GM21528 (cell line): Measurements from ENCODE around the gene TBRG4.
"Not testable (repeated sequence)": the region's sequence is repeated elsewhere in the genome, so short reads cannot be mapped to it uniquely, and the experiment has no call there.

Experiments
- ATAC-seq: cut with Tn5 transposase; IDR thresholded peaks from one replicate; pipeline ENCODE4 v1.9.1; 2021; ENCODE audit warnings: mild to moderate bottlenecking, moderate library complexity; ENCODE audit not compliant: unreplicated experiment, low FRiP score

TBRG4 gene

DNA sequence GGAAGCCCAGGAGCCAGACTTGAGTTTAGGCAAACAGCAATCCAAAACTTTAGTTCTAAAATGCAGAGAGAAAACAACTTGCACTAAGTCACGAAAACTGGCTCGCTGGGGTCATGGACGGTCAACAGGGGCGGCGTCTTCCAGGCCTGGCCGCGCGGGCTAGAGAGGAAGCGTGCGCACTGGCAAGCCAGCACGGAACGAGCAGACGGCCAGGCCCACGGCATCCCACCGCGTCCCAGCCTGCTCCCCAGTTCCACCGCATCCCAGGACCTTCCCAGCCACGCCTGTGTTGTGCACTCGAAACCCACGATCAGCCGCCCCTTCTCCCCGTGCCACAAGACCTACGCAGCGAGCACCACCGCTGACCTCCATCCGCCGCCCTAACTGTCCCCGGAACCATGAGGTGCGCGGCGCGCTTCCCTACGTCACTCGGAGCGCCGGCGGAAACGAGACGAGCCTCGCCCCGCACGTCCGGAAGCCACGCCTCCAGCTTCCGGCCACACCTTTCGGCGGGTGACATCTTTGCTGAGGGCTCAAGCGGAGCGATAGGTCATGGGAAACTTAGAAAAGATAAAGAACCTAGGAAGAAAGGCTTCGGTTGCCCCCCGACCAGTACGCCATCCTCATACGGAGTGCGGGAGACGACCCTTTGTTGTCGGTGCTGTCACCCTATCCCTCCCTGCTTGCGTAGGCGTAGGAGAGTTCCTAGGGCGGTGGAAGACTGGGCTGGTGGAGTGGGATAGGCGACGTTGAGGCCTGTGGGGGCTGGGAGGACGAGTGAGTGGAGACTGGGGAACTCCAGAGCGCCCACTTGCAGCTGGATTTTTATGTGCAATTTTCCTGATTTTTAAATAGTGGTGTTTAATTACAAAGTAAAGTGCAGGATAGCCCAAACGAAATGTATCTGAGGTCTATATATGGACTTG, at the start of gene TBRG4:
Gene TBRG4, minus strand, starts transcription at position 400 of the 926 bp plus-strand sequence. CDS start 2,460 bp downstream, outside the sequence.
- ATAC-seq, result peak; percentile 93

- no peak for ATAC-seq
Measured at GRCh38 chr7:45161138-45161537, 49.6 kb upstream of the TBRG4 start.

- ATAC-seq, result no peak
Measured at GRCh38 chr7:45160417-45160881, 49.0 kb upstream of the TBRG4 start.

GRCh38 chr7:45159296-45159695, 47.8 kb upstream of the TBRG4 start:
- ATAC-seq, result no peak

DNA sequence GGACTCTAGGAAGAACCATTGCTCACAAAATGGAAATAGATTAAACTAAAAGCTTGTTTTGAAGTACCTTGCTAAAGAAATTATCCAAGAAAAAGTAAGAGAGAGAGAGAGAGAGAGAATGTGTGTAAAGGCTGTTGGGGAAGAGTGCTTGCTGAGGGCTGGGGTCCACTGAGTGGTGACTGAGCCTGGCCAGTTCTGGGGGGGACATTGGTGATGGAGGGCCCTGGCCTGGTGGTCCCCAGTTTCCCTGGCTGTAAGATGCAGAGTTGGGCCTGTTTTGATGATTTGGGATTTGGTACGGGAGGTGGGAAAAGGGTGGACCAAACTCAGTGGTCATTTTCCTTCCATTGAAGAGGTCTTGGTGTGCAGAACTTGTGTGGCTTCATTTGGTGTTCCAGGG, 47.0 kb upstream of the TBRG4 start:
- ATAC-seq, result no peak

GRCh38 chr7:45157653-45158401, 46.3 kb upstream of the TBRG4 start, which contains the start of gene RAMP3:
Gene RAMP3, plus strand, starts transcription at chr7:45157791. Its CDS starts 38 bp downstream, at chr7:45157829.
- no peak for ATAC-seq

GRCh38 chr7:45157286-45157652, 45.8 kb upstream of the TBRG4 start:
- no peak for ATAC-seq

DNA sequence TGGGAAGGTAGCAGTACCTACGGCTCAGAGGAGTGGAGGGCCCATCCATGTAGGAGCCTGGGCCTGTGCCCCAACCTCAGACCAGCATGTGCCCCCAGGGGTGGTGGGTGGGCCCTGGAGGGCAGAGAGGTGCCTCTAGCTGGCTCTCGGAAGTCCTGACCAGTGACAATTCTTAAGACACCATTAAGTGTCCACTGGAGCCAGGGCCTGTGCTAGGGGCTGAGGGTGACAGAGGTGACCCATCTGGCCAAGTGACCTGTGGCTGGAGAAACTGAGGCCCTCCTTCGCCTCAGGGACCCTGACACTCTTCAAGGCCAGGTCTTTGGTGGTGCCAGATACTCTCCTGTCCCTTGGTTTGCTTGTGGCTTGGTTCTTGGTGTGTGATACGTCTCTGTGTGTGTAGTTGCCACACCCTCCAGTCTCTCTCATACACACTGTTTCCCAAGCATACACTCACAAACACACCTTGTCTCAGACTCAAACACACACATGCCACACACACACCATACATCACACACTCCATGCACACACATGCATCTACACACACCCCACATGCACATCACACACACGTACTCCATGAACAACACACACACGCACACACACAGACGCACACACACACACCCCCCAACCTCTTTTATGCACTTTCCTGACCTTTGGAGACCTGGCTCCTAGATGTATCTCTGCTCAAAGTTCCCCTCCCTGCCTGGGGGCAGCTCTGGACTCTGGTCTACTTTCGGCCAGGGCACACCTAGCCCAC, 45.2 kb upstream of the TBRG4 start:
- no peak for ATAC-seq

- ATAC-seq, result no peak
Measured at GRCh38 chr7:45155941-45156340, 44.4 kb upstream of the TBRG4 start.

- no peak for ATAC-seq
Measured at GRCh38 chr7:45155357-45155900, 43.9 kb upstream of the TBRG4 start.

DNA sequence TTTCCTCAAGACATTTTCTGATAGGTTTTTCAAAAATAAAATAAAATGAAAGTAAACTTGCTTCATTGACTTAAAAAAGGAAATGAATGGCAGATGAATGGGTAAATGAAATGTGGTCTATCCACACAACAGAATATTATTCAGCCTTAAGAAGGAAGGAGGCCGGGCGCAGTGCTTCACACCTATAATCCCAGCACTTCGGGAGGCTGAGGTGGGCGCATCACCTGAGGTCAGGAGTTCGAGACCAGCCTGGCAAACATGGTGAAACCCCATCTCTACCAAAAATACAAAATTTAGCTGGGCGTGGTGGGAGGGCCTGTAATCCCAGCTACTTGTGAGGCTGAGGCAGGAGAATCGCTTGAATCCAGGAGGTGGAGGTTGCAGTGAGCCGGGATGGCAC, 42.4 kb upstream of the TBRG4 start:
- ATAC-seq, result not testable (repeated sequence)

GRCh38 chr7:45153233-45153632, 41.7 kb upstream of the TBRG4 start:
- ATAC-seq, result no peak

DNA sequence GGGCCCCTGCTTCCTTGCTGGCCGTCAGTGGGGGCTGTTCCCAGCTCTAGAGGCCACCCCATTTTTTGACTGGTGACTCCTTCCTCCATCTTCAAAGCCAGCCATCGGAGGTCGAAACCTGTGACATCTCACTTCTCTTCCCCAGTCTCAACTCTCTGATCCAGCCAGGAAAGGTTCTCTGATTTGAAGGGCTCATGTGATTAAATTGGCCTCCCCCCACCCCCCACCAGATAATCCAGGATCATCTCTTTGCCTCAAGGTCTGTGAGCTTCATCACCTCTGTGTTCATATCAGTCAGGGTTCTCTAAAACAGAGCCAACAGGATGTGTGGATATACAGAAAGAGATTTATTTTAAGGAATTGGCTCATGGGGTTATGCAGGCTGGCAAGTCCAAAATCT, 40.5 kb upstream of the TBRG4 start:
- ATAC-seq, result no peak

GRCh38 chr7:45151131-45151684, 39.7 kb upstream of the TBRG4 start:
- no peak for ATAC-seq

DNA sequence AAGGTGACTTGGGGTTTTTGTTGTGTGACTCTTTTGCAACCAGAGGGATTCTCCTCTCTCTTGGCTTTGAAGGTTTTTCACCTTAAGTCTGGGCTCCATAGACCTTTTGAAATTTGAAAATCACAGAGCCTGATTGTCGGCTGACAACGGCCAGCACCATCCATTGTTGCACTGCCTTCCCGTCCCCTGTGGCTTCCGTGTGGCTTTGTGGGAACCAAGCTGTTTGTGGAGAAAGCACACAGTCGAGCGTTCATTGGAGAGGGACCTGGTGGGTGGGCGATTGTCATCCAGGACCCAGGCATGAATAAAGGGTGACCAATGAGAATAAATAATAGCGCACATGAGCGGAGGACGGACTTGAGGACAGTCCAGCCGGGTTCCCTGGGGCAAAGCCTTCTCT, 38.7 kb upstream of the TBRG4 start:
- ATAC-seq, result no peak

- no peak for ATAC-seq
Measured at GRCh38 chr7:45149606-45150005, 38.1 kb upstream of the TBRG4 start.

DNA sequence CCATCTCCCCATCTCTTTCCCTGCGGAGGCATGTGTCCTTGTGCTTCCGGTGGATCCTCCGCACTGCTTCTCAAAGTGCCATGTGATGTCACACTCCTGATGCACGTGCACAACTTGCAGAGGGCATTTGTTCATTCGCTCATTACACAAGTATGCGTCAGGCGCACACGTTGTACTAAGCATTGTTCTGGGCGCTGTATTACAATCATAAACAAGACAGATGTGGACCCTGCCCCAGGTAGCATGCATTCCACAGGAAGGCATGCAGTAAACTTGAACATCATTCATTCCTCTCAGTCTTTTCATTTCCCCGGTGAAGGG, 37.1 kb upstream of the TBRG4 start:
- ATAC-seq, result no peak

GRCh38 chr7:45147858-45148652, 36.6 kb upstream of the TBRG4 start:
- no peak for ATAC-seq

- no peak for ATAC-seq
Measured at GRCh38 chr7:45146531-45147379, 35.3 kb upstream of the TBRG4 start.
